ENCODE data around the gene FAM193A.
"Not testable (repeated sequence)": the region's sequence is repeated elsewhere in the genome, so short reads cannot be mapped to it uniquely, and the experiment has no call there.

Gene FAM193A

DNA sequence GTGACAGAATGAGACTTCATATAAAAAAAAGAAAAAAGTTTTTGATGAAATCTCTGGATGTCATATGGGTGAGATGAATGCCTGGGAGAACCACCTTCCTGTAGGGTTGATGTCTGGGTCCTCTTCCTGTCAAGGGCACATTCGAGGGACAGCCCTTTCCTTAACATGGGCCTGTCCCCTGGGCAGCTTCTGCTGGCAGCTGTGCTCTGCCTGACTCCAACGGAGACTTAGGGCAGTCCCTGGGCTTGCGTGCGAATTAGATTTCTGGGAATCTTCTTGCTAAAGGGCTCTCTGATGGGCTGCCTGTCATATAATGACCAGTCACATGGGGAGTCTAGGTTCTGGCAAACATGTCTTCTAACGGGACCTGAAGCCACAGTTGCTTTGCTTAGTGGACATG is 179.0 kb downstream of the FAM193A start:
- POLR2A ChIA-PET = no interaction called here
- no peak for DNase-seq (ENCODE audit: extremely low spot score)
- CTCF ChIA-PET = interaction anchor here (2.1 kb wide), 1 partner anchor 10 kb away, joined by 7 read pairs; no protein-coding TSS in a partner anchor
- TF ChIP-seq, protein P1, sequence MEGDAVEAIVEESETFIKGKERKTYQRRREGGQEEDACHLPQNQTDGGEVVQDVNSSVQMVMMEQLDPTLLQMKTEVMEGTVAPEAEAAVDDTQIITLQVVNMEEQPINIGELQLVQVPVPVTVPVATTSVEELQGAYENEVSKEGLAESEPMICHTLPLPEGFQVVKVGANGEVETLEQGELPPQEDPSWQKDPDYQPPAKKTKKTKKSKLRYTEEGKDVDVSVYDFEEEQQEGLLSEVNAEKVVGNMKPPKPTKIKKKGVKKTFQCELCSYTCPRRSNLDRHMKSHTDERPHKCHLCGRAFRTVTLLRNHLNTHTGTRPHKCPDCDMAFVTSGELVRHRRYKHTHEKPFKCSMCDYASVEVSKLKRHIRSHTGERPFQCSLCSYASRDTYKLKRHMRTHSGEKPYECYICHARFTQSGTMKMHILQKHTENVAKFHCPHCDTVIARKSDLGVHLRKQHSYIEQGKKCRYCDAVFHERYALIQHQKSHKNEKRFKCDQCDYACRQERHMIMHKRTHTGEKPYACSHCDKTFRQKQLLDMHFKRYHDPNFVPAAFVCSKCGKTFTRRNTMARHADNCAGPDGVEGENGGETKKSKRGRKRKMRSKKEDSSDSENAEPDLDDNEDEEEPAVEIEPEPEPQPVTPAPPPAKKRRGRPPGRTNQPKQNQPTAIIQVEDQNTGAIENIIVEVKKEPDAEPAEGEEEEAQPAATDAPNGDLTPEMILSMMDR (IDR thresholded peaks at IDR 0.05; ENCODE audit: control extremely low read depth, extremely low read depth, low read depth, missing control alignments) = no peak

DNA sequence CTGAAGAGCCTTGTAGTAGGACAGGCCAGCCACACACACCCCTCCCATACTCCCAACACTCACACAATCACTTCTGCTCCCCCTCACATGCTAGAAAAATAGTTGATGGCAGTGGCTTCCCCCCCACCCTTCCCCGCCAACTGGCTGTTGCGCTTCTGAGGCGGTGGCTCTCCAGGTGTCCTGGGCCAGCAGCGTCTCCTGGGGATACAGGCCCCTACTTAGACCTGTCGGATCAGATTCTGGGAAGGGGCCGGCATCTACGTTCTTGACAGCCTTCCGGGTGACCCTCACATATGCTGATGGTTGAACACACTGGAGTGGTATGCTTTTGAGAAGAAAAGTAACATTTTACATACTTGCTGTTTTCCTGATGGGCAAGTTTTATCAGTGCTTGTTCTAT is 179.8 kb downstream of the FAM193A start:
- POLR2A ChIA-PET = no interaction called here
- CTCF ChIA-PET = no interaction called here

DNA sequence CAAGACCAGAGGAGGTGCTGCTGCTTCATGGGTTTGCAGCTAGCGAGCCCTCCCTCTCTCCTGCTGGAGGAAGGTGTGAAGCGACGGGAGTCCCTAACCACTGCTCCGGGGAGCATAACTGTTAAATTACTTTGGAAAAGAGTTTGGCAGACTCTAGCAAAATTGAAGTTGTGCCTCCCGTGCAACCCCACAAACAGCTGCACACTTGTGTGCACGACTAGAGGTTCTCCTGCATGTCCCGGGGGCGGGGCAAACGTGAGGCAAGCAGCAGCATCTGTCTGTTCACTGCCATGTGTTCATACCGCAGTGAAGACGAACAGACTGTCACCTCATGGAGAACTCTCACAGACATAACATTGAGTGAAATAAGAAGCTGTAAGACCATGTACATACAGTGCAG is 185.1 kb downstream of the FAM193A start:
- CTCF ChIA-PET = interaction anchor here (1.2 to 2.0 kb wide), 2 partner anchors 11 to 36 kb away, joined by 4 to 5 read pairs; no protein-coding TSS in a partner anchor
- POLR2A ChIA-PET = no interaction called here
- TF ChIP-seq, protein P1 (IDR thresholded peaks at IDR 0.05; ENCODE audit: control extremely low read depth, extremely low read depth, low read depth, missing control alignments) = no peak
- no peak for DNase-seq (ENCODE audit: extremely low spot score)

More for the DNA sequence above, 179.8 kb downstream of the FAM193A start:
- TF ChIP-seq, protein P1 (IDR thresholded peaks at IDR 0.05; ENCODE audit: control extremely low read depth, extremely low read depth, low read depth, missing control alignments) = no peak
- no peak for DNase-seq (ENCODE audit: extremely low spot score)

DNA sequence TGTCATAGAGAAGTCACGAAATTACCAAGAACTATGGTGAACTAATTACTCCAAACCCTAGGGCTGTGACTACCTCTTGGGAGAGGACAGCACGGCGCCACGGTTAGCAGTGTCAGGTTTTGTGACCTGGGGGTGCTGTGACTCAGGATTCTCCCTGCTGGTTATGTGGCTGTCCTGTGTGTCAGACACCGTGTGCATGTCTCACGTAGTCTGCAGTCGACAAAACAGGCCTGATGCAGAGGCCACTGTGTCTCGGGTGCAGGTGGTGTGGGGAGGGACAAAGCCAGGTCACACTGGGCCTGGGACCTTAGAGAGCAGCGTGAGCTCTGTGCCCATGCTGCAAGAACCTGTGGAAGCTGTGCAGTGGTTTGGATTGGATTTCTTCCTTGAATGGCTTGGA is 185.6 kb downstream of the FAM193A start:
- CTCF ChIA-PET = interaction anchor here (1.2 to 2.0 kb wide), 2 partner anchors 10 to 36 kb away, joined by 4 to 5 read pairs; no protein-coding TSS in a partner anchor
- POLR2A ChIA-PET = no interaction called here
- TF ChIP-seq, protein P1 (IDR thresholded peaks at IDR 0.05; ENCODE audit: control extremely low read depth, extremely low read depth, low read depth, missing control alignments) = no peak
- DNase-seq (ENCODE audit: extremely low spot score) = no peak

DNA sequence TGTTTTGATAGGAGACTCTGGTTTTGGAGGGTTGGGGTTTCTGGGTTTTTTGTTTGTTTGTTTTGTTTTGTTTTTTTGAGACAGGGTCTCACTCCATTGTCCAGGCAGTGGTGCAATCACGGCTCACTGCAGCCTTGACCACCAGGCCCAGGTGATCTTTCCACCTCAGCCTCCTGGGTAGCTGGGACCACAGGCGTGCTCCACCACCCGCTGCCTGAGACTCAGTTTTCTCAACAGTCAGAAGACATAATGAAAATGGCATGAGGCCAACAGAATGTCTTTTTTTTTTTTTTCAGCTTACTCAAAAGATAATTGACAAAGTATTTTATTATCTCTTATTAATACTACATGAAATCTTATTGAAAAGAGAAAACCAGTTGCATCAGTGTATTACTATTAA is 187.3 kb downstream of the FAM193A start:
- DNase-seq (ENCODE audit: extremely low spot score) = no peak
- POLR2A ChIA-PET = no interaction called here
- CTCF ChIA-PET = interaction anchor here (1.4 kb wide), 1 partner anchor 20 kb away, joined by 4 read pairs; no protein-coding TSS in a partner anchor
- TF ChIP-seq, protein P1 (IDR thresholded peaks at IDR 0.05; ENCODE audit: control extremely low read depth, extremely low read depth, low read depth, missing control alignments) = no peak

DNA sequence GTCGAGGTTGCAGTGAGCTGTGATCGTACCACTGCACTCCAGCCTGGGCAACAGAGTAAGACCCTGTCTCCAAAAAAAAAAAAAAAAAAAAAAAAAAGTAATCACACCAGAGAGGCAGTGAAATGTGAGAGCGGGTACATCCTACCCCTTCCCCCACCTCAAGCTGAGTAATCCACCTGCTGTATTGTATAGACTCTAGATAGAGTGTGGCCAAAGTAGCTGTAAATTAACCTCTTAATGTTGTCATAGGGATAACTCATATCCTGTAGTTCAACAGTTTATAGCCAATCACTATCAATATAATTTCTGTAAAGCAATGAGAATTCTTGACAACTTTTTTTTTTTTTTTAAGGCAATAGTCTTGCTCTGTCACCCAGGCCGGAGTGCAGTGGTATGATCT is 188.9 kb downstream of the FAM193A start:
- no peak for DNase-seq (ENCODE audit: extremely low spot score)
- ChIA-PET POLR2A (interaction anchor here (0.7 kb wide), 2 partner anchors 32 to 1961 kb away, joined by 3 to 7 read pairs; no protein-coding TSS in a partner anchor), CTCF (interaction anchor here (1.4 kb wide), 1 partner anchor 166 kb away, joined by 4 read pairs; no protein-coding TSS in a partner anchor)
- TF ChIP-seq, protein P1 (IDR thresholded peaks at IDR 0.05; ENCODE audit: control extremely low read depth, extremely low read depth, low read depth, missing control alignments) = no peak

DNA sequence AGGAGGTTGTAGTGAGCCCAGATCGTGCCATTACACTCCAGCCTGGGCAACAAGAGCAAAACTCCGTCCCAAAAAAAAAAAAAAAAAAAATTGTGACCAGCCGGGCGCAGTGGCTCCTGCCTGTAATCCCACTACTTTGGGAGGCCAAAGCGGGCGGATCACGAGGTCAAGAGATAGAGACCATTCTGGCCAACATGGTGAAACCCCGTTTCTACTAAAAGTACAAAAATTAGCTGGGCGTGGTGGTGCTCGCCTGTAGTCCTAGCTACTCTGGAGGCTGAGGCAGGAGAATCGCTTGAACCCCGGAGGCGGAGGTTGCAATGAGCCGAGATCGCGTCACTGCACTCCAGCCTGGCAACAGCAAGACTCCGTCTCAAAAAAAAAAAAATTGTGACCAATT is 190.4 kb downstream of the FAM193A start:
- CTCF ChIA-PET; DNase-seq (ENCODE audit: extremely low spot score); POLR2A ChIA-PET: not testable (repeated sequence)

All from GM10248 (cell line).